Suppressor macrophage (primary cell): ENCODE results near the gene TLCD3B.

Source experiments
- DNase-seq, 4 experiments: peaks; one replicate each; pipeline ENCODE4 v3.0.0-alpha.2; 2020 to 2022
- total RNA-seq, 17 experiments: gene quantifications; one replicate each; lab custom pipeline; 2026; ENCODE audit warnings: mixed read lengths in 6 of 17, inconsistent platforms in 3 of 17; lab: John Stamatoyannopoulos, UW

TLCD3B gene
- total RNA-seq = 0 to 3.0 (median 0.13) reads per million in 17 experiments

GRCh38 chr16:30030841-30031413 is at the start of gene TLCD3B:
Gene TLCD3B, minus strand, starts transcription at chr16:30031271. Its CDS starts 744 bp downstream, at chr16:30030527.
- DNase-seq = peak in 1 of 4 experiments; percentile 35

GRCh38 chr16:30079480-30079879 is 48.4 kb upstream of the TLCD3B start:
- no peak for DNase-seq

- DNase-seq = no peak
These were observed 47.7 kb upstream of the TLCD3B start for GRCh38 chr16:30078744-30079143.

GRCh38 chr16:30077656-30078055 is 46.6 kb upstream of the TLCD3B start:
- DNase-seq = peak in 3 of 4 experiments; percentile 35 to 64 (median 42)

- peak in 2 of 4 experiments; percentile 36 to 53 for DNase-seq
These were observed 45.3 kb upstream of the TLCD3B start for GRCh38 chr16:30076276-30076791.

GRCh38 chr16:30075503-30076275 is 44.6 kb upstream of the TLCD3B start, which contains the start of gene PPP4C:
Gene PPP4C, plus strand, starts transcription at chr16:30075994. Its CDS starts 384 bp downstream, at chr16:30076378.
- DNase-seq = peak; percentile 93 to 97 (median 96)

- no peak for DNase-seq
These were observed 39.4 kb upstream of the TLCD3B start for GRCh38 chr16:30070490-30070889.

GRCh38 chr16:30069611-30070462 is 38.8 kb upstream of the TLCD3B start:
- no peak for DNase-seq

GRCh38 chr16:30068750-30069610 is 37.9 kb upstream of the TLCD3B start:
- peak; percentile 40 to 64 (median 50) for DNase-seq

GRCh38 chr16:30068333-30068732 is 37.3 kb upstream of the TLCD3B start:
- DNase-seq = no peak

GRCh38 chr16:30067584-30067916 is 36.5 kb upstream of the TLCD3B start:
- no peak for DNase-seq

- DNase-seq = peak; percentile 49 to 74 (median 66)
These were observed 35.9 kb upstream of the TLCD3B start for GRCh38 chr16:30066761-30067583.

GRCh38 chr16:30065943-30066760 is 35.1 kb upstream of the TLCD3B start:
- peak; percentile 63 to 84 (median 73) for DNase-seq

- DNase-seq = peak; percentile 99 to 100 (median 99)
These were observed 34.3 kb upstream of the TLCD3B start, which contains the start of gene ALDOA for GRCh38 chr16:30065102-30065942. Gene ALDOA, plus strand, starts transcription at chr16:30065760. Its CDS starts 1,138 bp downstream, at chr16:30066898.

GRCh38 chr16:30064729-30065101 is 33.6 kb upstream of the TLCD3B start:
- DNase-seq = no peak

GRCh38 chr16:30063893-30064728 is 33.0 kb upstream of the TLCD3B start:
- peak; percentile 44 to 77 (median 67) for DNase-seq

GRCh38 chr16:30063278-30063892 is 32.3 kb upstream of the TLCD3B start:
- DNase-seq = no peak
